ENCODE results near the gene FILIP1L. TPM values are rescaled to one million over a fixed set of nuclear protein-coding genes. Genes with fewer than 3 reads are reported as not detected.

FILIP1L gene
- polyA plus RNA-seq, 1 of the 3 experiments (the other 2 are of a cell fraction): 26.8 TPM

- POLR2A ChIA-PET: no interaction called here
- DNase-seq: peak; percentile 29
- Histone ChIP-seq H3K27ac (ENCODE audit: low read depth in 2 of 2, low read length in 1 of 2) (no peak overlapping the region), H3K9ac (no peak overlapping the region), H3K79me2 (ENCODE audit: insufficient read depth) (no peaks in the 10 kb centered on the region), H4K20me1 (ENCODE audit: insufficient read depth) (no peaks in the 10 kb centered on the region), H3K4me3 (ENCODE audit: low read depth in 2 of 2, low read length in 1 of 2) (no peak overlapping the region), H2AFZ (ENCODE audit: low read depth) (no peak overlapping the region), H3K27me3 (ENCODE audit: insufficient read depth) (no peaks in the 10 kb centered on the region), H3K36me3 (replicated peaks in 1 of 2; ENCODE audit: control insufficient read depth in 1 of 2, insufficient read depth in 2 of 2, low read length in 1 of 2) (no peaks in the 10 kb centered on the region), H3K4me2 (no peak overlapping the region), H3K9me3 (no peaks in the 10 kb centered on the region), H3K4me1 (ENCODE audit: control insufficient read depth in 1 of 2, insufficient read depth in 2 of 2, low read depth in 1 of 2, low read length in 1 of 2) (peaks cover 8 to 18% of the 10 kb centered on the region in 2 experiments; a peak in 3 of 4 replicates), H3K9me2 (no peaks in the 10 kb centered on the region), H3F3A (replicated peaks; ENCODE audit: insufficient read depth) (peaks cover 9% of the 10 kb centered on the region)
- TF ChIP-seq REST (IDR thresholded peaks at IDR 0.05; ENCODE audit: low read depth, low read length) (no peak), NRF1 (IDR thresholded peaks at IDR 0.05; ENCODE audit: low read depth, low read length) (no peak), ELF1 (IDR thresholded peaks at IDR 0.05) (no peak), MEF2A (IDR thresholded peaks at IDR 0.05; ENCODE audit: borderline replicate concordance, low read depth) (no peak), TCF12 (IDR thresholded peaks at IDR 0.05) (0 out of 2 replicates have a peak, but pooled peaks have one; percentile 4), EP300 (IDR thresholded peaks at IDR 0.05; ENCODE audit: borderline replicate concordance in 1 of 2, low read depth in 1 of 2, low read length in 1 of 2) (peak in 1 of 2 experiments; percentile 44; a peak in 1 of 4 replicates), SIN3A (IDR thresholded peaks at IDR 0.05; ENCODE audit: borderline replicate concordance, low read depth, low read length) (no peak), RFX5 (IDR thresholded peaks at IDR 0.05; ENCODE audit: low read length) (no peak)
- CTCF ChIA-PET: interaction anchor here (1.0 to 2.0 kb wide), 2 partner anchors 11 to 19 kb away, joined by 3 to 4 read pairs; no protein-coding TSS in a partner anchor
- WGBS (ENCODE audit: low lambda C conversion rate): 68% methylated on average over 3 of the region's 3 CpGs
Observed at GRCh38 chr3:99911433-99911832, 202.9 kb downstream of the FILIP1L start.

GRCh38 chr3:99910752-99911290, 203.5 kb downstream of the FILIP1L start:
- ChIA-PET CTCF (interaction anchor here (0.6 to 2.0 kb wide), 3 partner anchors 10 to 172 kb away, joined by 3 to 4 read pairs (median 3); no protein-coding TSS in a partner anchor), POLR2A (no interaction called here)
- H3K4me1 ChIP-seq (ENCODE audit: control insufficient read depth in 1 of 2, insufficient read depth in 2 of 2, low read depth in 1 of 2, low read length in 1 of 2): peaks cover 4 to 18% of the 10 kb centered on the region in 2 experiments; a peak in 3 of 4 replicates
- no peak overlapping the region for H2AFZ ChIP-seq (ENCODE audit: low read depth)
- H4K20me1 ChIP-seq (ENCODE audit: insufficient read depth): no peaks in the 10 kb centered on the region
- no peaks in the 10 kb centered on the region for H3K79me2 ChIP-seq (ENCODE audit: insufficient read depth)
- H3F3A ChIP-seq (replicated peaks; ENCODE audit: insufficient read depth): peaks cover 9% of the 10 kb centered on the region
- H3K9ac ChIP-seq: peak overlapping the region; percentile 39
- 86% methylated on average over 4 of the region's 4 CpGs for WGBS (ENCODE audit: low lambda C conversion rate)
- TF ChIP-seq TCF12 (IDR thresholded peaks at IDR 0.05) (no peak), EZH2phosphoT487 (IDR thresholded peaks at IDR 0.05; ENCODE audit: borderline replicate concordance, low read depth) (no peak), REST (IDR thresholded peaks at IDR 0.05; ENCODE audit: low read depth, low read length) (no peak), FOXJ3 (CRISPR knock-in tag; IDR thresholded peaks at IDR 0.05) (no peak), RAD21 (IDR thresholded peaks at IDR 0.05; ENCODE audit: low read length) (no peak), RCOR1 (IDR thresholded peaks at IDR 0.05; ENCODE audit: low read length) (no peak), CHD2 (IDR thresholded peaks at IDR 0.05; ENCODE audit: low read length, partially characterized antibody) (no peak), EP300 (IDR thresholded peaks at IDR 0.05; ENCODE audit: borderline replicate concordance in 1 of 2, low read depth in 1 of 2, low read length in 1 of 2) (no peak)
- H3K27ac ChIP-seq (ENCODE audit: low read depth in 2 of 2, low read length in 1 of 2): peak overlapping the region in 1 of 2 experiments; percentile 65; a peak in 2 of 4 replicates
- no peaks in the 10 kb centered on the region for H3K27me3 ChIP-seq (ENCODE audit: insufficient read depth)
- no peak overlapping the region for H3K4me3 ChIP-seq (ENCODE audit: low read depth in 2 of 2, low read length in 1 of 2)
- no peaks in the 10 kb centered on the region for H3K36me3 ChIP-seq (replicated peaks in 1 of 2; ENCODE audit: control insufficient read depth in 1 of 2, insufficient read depth in 2 of 2, low read length in 1 of 2)
- DNase-seq: no peak
- H3K4me2 ChIP-seq: 0 out of 2 replicates have a peak overlapping the region, but pooled peaks have one; percentile 17
- no peaks in the 10 kb centered on the region for H3K9me3 ChIP-seq
- H3K9me2 ChIP-seq: no peaks in the 10 kb centered on the region

All from SK-N-SH (cell line).